H1 (cell line): ENCODE data around the gene CDCA7L. TPM values are rescaled to one million over a fixed set of nuclear protein-coding genes. Genes with fewer than 3 reads are reported as not detected.
A peak's percentile ranks its signal among the peaks of the same experiment; 100 is the strongest.

Source experiments
- CTCF ChIA-PET: fragments of 300-600 bp; sonication (Branson Sonifier 250); formaldehyde crosslinking; loops from one replicate; lab custom pipeline; 2021; ENCODE audit not compliant: partially characterized antibody; lab: Charles Lee
- POLR2A ChIA-PET: fragments of 300-600 bp; sonication (Branson Sonifier 250); formaldehyde crosslinking; loops from one replicate; lab custom pipeline; 2021; ENCODE audit warnings: inconsistent platforms; ENCODE audit not compliant: partially characterized antibody; lab: Charles Lee
- DNase-seq, 2 experiments: peaks; one replicate each; pipeline versions ENCODE4 v3.0.0 to v3.0.0-alpha.2; 2010 to 2022; ENCODE audit warnings: low spot score in 2 of 2, low read depth in 1 of 2, mixed read lengths in 1 of 2
- FAIRE-seq: peaks from 2 replicates; lab custom pipeline; 2011; peaks lifted over from hg19 to GRCh38; lab: Jason Lieb, UNC
- H2AFZ ChIP-seq: 2 replicates; pipeline ENCODE4 v1.8.1; 2012; ENCODE audit warnings: low read length, inconsistent platforms
- H2AK5ac ChIP-seq: 2 replicates; pipeline ENCODE4 v1.6.1; 2013; ENCODE audit warnings: low read depth, low read length
- H2BK120ac ChIP-seq: replicated peaks from 2 replicates; pipeline ENCODE3; 2013; ENCODE audit warnings: low read depth, low read length, inconsistent platforms
- H2BK12ac ChIP-seq: 2 replicates; pipeline ENCODE4 v1.6.1; 2013; ENCODE audit warnings: low read depth, low read length
- H2BK15ac ChIP-seq: 2 replicates; pipeline ENCODE4 v1.6.1; 2013; ENCODE audit warnings: low read length
- H2BK20ac ChIP-seq: 2 replicates; pipeline ENCODE4 v1.6.1; 2013; ENCODE audit warnings: low read length
- H2BK5ac ChIP-seq: 2 replicates; pipeline ENCODE4 v1.6.1; 2013; ENCODE audit warnings: low read depth, low read length
- H3K14ac ChIP-seq: 2 replicates; pipeline ENCODE4 v1.6.1; 2013; ENCODE audit warnings: inconsistent platforms; ENCODE audit not compliant: insufficient read length
- H3K18ac ChIP-seq: 2 replicates; pipeline ENCODE4 v1.6.1; 2013; ENCODE audit warnings: low read length; ENCODE audit errors: extremely low read depth
- H3K23ac ChIP-seq: 2 replicates; pipeline ENCODE4 v1.6.1; 2013; ENCODE audit warnings: inconsistent platforms; ENCODE audit not compliant: insufficient read length
- H3K23me2 ChIP-seq: 2 replicates; pipeline ENCODE4 v1.6.1; 2013; ENCODE audit warnings: low read depth, low read length
- H3K27ac ChIP-seq: 2 replicates; pipeline ENCODE4 v1.6.1; 2011; ENCODE audit warnings: low read depth, low read length, inconsistent platforms
- H3K27me3 ChIP-seq, 4 experiments: replicated peaks in 1 of 4; 1 replicate in 1 of 4; 2 replicates in 3 of 4; pipeline versions ENCODE4 v1.6.1 to v1.8.1; 2011 to 2013; ENCODE audit warnings: low read length in 3 of 4, mild to moderate bottlenecking in 3 of 4, inconsistent platforms in 2 of 4, mixed read lengths in 2 of 4, moderate library complexity in 1 of 4; ENCODE audit not compliant: control insufficient read depth in 3 of 4, insufficient read depth in 3 of 4; ENCODE audit errors: extremely low read depth in 1 of 4
- H3K36me3 ChIP-seq, 4 experiments: 2 replicates each; pipeline versions ENCODE4 v1.6.1 to v1.8.1; 2011 to 2013; ENCODE audit warnings: mild to moderate bottlenecking in 4 of 4, low read length in 3 of 4, moderate library complexity in 2 of 4, control low read depth in 1 of 4, inconsistent platforms in 1 of 4; ENCODE audit not compliant: insufficient read depth in 4 of 4, control insufficient read depth in 2 of 4
- H3K4ac ChIP-seq: replicated peaks from 2 replicates; pipeline ENCODE3; 2013; ENCODE audit warnings: low read length, low read depth, mixed read lengths, inconsistent platforms; ENCODE audit not compliant: insufficient read length
- H3K4me1 ChIP-seq, 4 experiments: replicated peaks in 1 of 4; 1 replicate in 1 of 4; 2 replicates in 3 of 4; pipeline versions ENCODE4 v1.6.1 to v1.8.1; 2011 to 2013; ENCODE audit warnings: low read length in 3 of 4, inconsistent platforms in 2 of 4, mixed read lengths in 1 of 4; ENCODE audit not compliant: insufficient read depth in 4 of 4, control insufficient read depth in 3 of 4
- H3K4me2 ChIP-seq, 2 experiments: 2 replicates each; pipeline versions ENCODE4 v1.6.1 to v1.8.1; 2011 to 2013; ENCODE audit warnings: low read depth in 2 of 2, low read length in 2 of 2, control low read depth in 1 of 2, inconsistent platforms in 1 of 2, mild to moderate bottlenecking in 1 of 2; ENCODE audit not compliant: insufficient read depth in 1 of 2
- H3K4me3 ChIP-seq, 4 experiments: fragments of 200-600, 300-600 bp in 1 of 4; sonication (generic), shearing (Covaris generic), sonication (Bioruptor Twin) in 1 of 4; 2 replicates each; pipeline versions ENCODE4 v1.5.1 to v1.8.1; 2011 to 2016; ENCODE audit warnings: low read length in 4 of 4, low read depth in 3 of 4, control low read depth in 2 of 4, inconsistent platforms in 2 of 4, mild to moderate bottlenecking in 2 of 4, mixed read lengths in 1 of 4, moderate library complexity in 1 of 4; ENCODE audit not compliant: insufficient read depth in 2 of 4; ENCODE audit errors: extremely low read depth in 1 of 4
- H3K56ac ChIP-seq: replicated peaks from 2 replicates; pipeline ENCODE3; 2013; ENCODE audit warnings: low read depth, mild to moderate bottlenecking, mixed read lengths, low read length, inconsistent platforms; ENCODE audit not compliant: insufficient read length
- H3K79me1 ChIP-seq: 2 replicates; pipeline ENCODE4 v1.6.1; 2013; ENCODE audit warnings: low read depth, low read length, control low read depth
- H3K79me2 ChIP-seq, 2 experiments: 2 replicates each; pipeline versions ENCODE4 v1.6.1 to v1.8.1; 2012 to 2013; ENCODE audit warnings: low read length in 2 of 2, mild to moderate bottlenecking in 2 of 2, inconsistent platforms in 1 of 2; ENCODE audit not compliant: insufficient read depth in 2 of 2, control insufficient read depth in 1 of 2
- H3K9ac ChIP-seq, 4 experiments: replicated peaks in 1 of 4; 1 replicate in 1 of 4; 2 replicates in 3 of 4; pipeline versions ENCODE4 v1.6.1 to v1.8.1; 2011 to 2013; ENCODE audit warnings: low read depth in 3 of 4, low read length in 3 of 4, control low read depth in 2 of 4, mild to moderate bottlenecking in 2 of 4, moderate library complexity in 2 of 4, inconsistent platforms in 1 of 4; ENCODE audit errors: extremely low read depth in 1 of 4
- H3K9me3 ChIP-seq, 2 experiments: 2 replicates each; pipeline versions ENCODE4 v1.6.1 to v1.8.1; 2012 to 2013; ENCODE audit warnings: mild to moderate bottlenecking in 2 of 2, moderate library complexity in 2 of 2, control low read depth in 1 of 2, inconsistent platforms in 1 of 2, low read depth in 1 of 2, low read length in 1 of 2, mixed read lengths in 1 of 2; ENCODE audit not compliant: insufficient read depth in 2 of 2
- H4K20me1 ChIP-seq, 2 experiments: replicated peaks in 1 of 2; 2 replicates each; pipeline versions ENCODE3 to v1.8.1; 2011 to 2013; ENCODE audit warnings: inconsistent platforms in 2 of 2, low read length in 2 of 2, mild to moderate bottlenecking in 1 of 2; ENCODE audit not compliant: insufficient read depth in 2 of 2, control insufficient read depth in 1 of 2
- H4K5ac ChIP-seq: 2 replicates; pipeline ENCODE4 v1.6.1; 2013; ENCODE audit warnings: low read length, low read depth, mixed read lengths, inconsistent platforms; ENCODE audit not compliant: insufficient read length
- H4K8ac ChIP-seq: 2 replicates; pipeline ENCODE4 v1.8.0; 2013; ENCODE audit warnings: mild to moderate bottlenecking, moderate library complexity, low read length, inconsistent platforms; ENCODE audit not compliant: insufficient read depth; ENCODE audit errors: extremely low read depth
- H4K91ac ChIP-seq: replicated peaks from 2 replicates; pipeline ENCODE3; 2013; ENCODE audit warnings: low read length, mixed read lengths, inconsistent platforms; ENCODE audit not compliant: insufficient read length
- MAFK ChIP-seq: IDR thresholded peaks from 2 replicates; pipeline ENCODE4 v1.6.1; 2012; ENCODE audit warnings: low read depth, mild to moderate bottlenecking, improper control_type of control experiment, low read length
- POLR2A ChIP-seq, 2 experiments: IDR thresholded peaks; 1 replicate in 1 of 2; 2 replicates in 1 of 2; pipeline ENCODE4 v1.6.1; 2011; ENCODE audit warnings: low read depth in 2 of 2, low read length in 2 of 2, mild to moderate bottlenecking in 2 of 2; ENCODE audit errors: control extremely low read depth in 1 of 2
- WGBS, 2 experiments: shearing (Covaris generic) in 1 of 2; methylation state at CpG; one replicate each; pipeline versions ENCODE4 v1.1.6 to v1.1.7; 2013 to 2015; ENCODE audit warnings: low lambda C conversion rate in 2 of 2, mixed read lengths in 2 of 2, inconsistent platforms in 1 of 2, low coverage in 1 of 2, missing lambda C conversion rate in 1 of 2; ENCODE audit not compliant: insufficient replicate concordance in 2 of 2, insufficient coverage in 1 of 2, insufficient read length in 1 of 2; ENCODE audit errors: extremely low coverage in 1 of 2, missing lambda C conversion rate in 1 of 2; 5-methylcytosine and 5-hydroxymethylcytosine counted together
- polyA plus RNA-seq, 7 experiments: library from polyadenylated mRNA; depleted of rRNA in 3 of 7; stranded (reverse) in 5 of 7; unstranded in 2 of 7; fragments of >200 nt in 5 of 7; fragments of 200-250 nt in 2 of 7; gene quantifications; 1 replicate in 5 of 7; 2 replicates in 1 of 7; 4 replicates in 1 of 7; pipeline versions ENCODE4 v1.2.1 to v1.2.3, GENCODE V29; 2011 to 2013; ENCODE audit warnings: missing spikeins in 2 of 7, mixed read lengths in 2 of 7
- total RNA-seq: library from RNA; stranded (reverse); fragmentation: NEBNext Ultra II Directional; extraction: Animal tissue kit (Norgen Biotek cat#: 25700); gene quantifications from 2 replicates; pipeline ENCODE4 v1.2.1, GENCODE V29; 2021

Gene CDCA7L
- total and polyA plus RNA-seq, 2 of the 8 experiments (the other 6 are each of a cell fraction or from before 2014, with no cell fraction given) = 93.8 to 168 TPM

- Histone ChIP-seq H2BK15ac (no peak overlapping the region), H3K23ac (no peak overlapping the region), H4K20me1 (no peaks in the 10 kb centered on the region), H3K4me3 (no peak overlapping the region), H2BK12ac (no peak overlapping the region), H3K23me2 (no peaks in the 10 kb centered on the region), H2BK5ac (no peak overlapping the region), H3K36me3 (no peaks in the 10 kb centered on the region), H2BK120ac (no peak overlapping the region), H3K9ac (no peak overlapping the region), H3K4me1 (no peaks in the 10 kb centered on the region), H2BK20ac (no peak overlapping the region), H2AFZ (no peak overlapping the region), H3K18ac (no peak overlapping the region), H3K14ac (no peak overlapping the region), H4K8ac (no peak overlapping the region), H3K9me3 (no peaks in the 10 kb centered on the region), H3K27me3 (no peaks in the 10 kb centered on the region), H3K27ac (no peak overlapping the region), H3K4me2 (no peak overlapping the region), H3K56ac (no peak overlapping the region), H4K5ac (no peak overlapping the region), H4K91ac (no peak overlapping the region), H3K79me2 (no peaks in the 10 kb centered on the region), H3K79me1 (no peaks in the 10 kb centered on the region), H3K4ac (no peak overlapping the region), H2AK5ac (no peak overlapping the region)
- TF ChIP-seq MAFK = peak; percentile 28; the same call in 1 of the 2 replicates
- no peak for TF ChIP-seq POLR2A (IDR thresholded peaks at IDR 0.05; ENCODE audit: control extremely low read depth in 1 of 2, low read depth in 2 of 2, low read length in 2 of 2)
- WGBS, 2 experiments = 88% methylated on average over 5 of the region's 5 CpGs; no CpG with 5 or more reads in 1 of the 2 experiments
- FAIRE-seq = no peak
- ChIA-PET CTCF (interaction anchor here (0.7 kb wide), 1 partner anchor 66 kb away, joined by 3 read pairs; no protein-coding TSS in a partner anchor), POLR2A (no interaction called here)
- DNase-seq = no peak
Observed at GRCh38 chr7:21980926-21981500, 35.3 kb upstream of the CDCA7L start.
